SHP77 (cell line): Measurements from ENCODE around the gene GRK4.

Experiments used
- DNase-seq, 2 experiments: peaks; one replicate each; lab custom pipeline; 2025; lab: John Stamatoyannopoulos, UW

The GRK4 gene

GRCh38 chr4:3013839-3014350 is 50.5 kb downstream of the GRK4 start:
- DNase-seq, result no peak

GRCh38 chr4:3016961-3017360 is 53.6 kb downstream of the GRK4 start:
- no peak for DNase-seq

DNA sequence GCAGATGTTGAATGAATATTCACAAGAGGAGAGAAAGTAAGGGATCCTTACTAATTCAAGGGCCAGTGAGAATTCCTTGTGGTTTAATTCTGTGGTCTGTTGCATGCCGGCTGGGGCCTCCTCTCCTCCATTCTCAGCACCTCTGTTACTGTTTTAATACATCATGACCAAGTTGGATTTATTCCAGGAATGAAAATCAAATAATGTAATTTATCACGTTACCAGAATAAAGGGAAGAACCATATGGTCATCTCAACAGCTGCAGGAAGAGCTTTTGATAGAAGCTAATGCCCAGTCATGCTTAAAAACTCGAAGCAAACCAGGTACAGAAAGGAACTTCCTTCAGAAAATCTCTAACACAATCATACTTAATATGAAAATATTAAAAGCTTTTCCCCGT is 54.1 kb downstream of the GRK4 start:
- no peak for DNase-seq

DNA sequence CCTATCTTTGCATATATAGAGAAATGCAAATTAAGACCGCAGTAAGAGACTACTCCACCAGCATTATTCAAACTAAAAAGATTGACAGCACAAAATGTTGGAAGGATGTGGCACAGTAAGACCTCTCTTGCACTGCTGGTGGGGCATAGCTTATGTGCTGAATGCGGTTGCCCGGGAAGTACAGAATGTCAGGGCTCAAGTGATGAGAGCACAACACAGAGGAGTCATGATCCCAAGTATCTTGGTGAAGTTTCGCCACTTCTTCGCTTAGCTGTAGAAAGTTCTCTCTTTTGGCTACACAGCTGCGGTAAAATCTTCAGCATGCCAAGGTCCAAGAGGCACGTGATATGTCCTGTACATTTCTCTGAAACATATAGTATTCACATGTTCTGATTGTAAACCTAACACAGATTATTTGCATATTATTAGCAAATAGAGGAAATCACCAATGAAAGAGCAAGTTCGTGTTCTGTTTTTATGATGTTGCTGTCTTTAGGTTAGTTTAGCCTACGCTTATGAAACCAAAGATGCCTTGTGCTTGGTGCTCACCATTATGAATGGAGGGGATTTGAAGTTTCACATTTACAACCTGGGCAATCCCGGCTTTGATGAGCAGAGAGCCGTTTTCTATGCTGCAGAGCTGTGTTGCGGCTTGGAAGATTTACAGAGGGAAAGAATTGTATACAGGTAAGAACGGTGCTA is 55.9 kb downstream of the GRK4 start:
- DNase-seq, result no peak

- no peak for DNase-seq
Observed at GRCh38 chr4:3021127-3021526, 57.8 kb downstream of the GRK4 start.

DNA sequence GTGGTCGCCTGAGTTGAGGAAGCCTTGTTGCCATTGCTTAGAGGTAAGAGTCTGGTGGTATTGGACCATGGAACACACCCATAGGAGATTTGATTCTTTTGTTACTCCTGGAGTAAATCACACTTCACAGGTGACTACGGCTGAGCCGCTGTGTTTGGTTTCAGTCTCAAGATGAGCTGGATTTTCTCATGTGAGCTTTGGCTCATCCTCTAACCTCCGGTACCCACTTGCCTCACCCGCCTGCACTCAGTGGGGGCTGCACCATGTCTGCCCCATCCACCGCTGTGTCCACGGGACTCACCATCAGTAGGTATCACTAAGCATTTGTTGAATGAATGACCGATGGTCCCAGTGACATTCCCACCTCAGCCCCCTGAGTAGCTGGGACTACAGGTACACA is 58.3 kb downstream of the GRK4 start:
- no peak for DNase-seq

DNA sequence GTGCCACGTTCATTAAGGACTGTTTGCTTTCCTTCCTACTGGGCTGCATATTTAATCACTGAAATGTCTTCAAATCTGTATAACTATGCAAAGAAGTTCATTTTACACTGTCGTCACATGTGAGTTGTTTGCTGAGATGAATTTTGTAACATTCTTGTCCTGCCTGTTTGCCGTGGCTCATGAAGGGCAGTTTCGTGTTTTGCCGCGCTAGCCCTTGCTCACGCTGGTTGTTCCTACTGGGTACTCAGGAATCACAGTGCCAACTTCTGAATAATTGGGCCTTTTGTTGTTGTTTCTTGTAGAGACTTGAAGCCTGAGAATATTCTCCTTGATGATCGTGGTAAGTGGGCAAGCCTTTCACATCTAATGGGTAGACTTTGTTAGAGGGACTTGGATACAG is 58.7 kb downstream of the GRK4 start:
- DNase-seq, result no peak

- DNase-seq, result no peak
Observed at GRCh38 chr4:3022651-3023050, 59.3 kb downstream of the GRK4 start.

DNA sequence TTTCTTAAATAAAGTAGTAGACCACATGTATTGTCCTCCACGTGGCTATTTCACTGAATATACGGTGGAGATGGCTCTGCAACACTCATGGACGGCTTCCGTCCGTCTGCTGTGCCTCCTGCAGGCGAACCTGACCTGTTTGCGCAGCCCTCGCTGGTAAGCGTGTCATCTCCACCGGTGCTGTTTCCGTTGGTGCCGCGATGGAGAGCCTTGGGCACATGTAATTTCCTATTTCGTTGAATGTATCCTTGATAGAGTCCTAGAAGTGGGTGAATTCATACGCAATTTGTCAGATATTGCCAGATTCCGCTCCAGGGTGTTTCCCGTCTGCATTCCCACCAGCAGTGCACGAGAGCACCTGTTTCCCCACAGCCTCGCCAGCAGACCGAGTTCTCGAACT is 62.5 kb downstream of the GRK4 start:
- DNase-seq, result no peak

- no peak for DNase-seq
Observed at GRCh38 chr4:3026540-3026939, 63.2 kb downstream of the GRK4 start.

GRCh38 chr4:3029464-3029863 is 66.1 kb downstream of the GRK4 start:
- no peak for DNase-seq

DNA sequence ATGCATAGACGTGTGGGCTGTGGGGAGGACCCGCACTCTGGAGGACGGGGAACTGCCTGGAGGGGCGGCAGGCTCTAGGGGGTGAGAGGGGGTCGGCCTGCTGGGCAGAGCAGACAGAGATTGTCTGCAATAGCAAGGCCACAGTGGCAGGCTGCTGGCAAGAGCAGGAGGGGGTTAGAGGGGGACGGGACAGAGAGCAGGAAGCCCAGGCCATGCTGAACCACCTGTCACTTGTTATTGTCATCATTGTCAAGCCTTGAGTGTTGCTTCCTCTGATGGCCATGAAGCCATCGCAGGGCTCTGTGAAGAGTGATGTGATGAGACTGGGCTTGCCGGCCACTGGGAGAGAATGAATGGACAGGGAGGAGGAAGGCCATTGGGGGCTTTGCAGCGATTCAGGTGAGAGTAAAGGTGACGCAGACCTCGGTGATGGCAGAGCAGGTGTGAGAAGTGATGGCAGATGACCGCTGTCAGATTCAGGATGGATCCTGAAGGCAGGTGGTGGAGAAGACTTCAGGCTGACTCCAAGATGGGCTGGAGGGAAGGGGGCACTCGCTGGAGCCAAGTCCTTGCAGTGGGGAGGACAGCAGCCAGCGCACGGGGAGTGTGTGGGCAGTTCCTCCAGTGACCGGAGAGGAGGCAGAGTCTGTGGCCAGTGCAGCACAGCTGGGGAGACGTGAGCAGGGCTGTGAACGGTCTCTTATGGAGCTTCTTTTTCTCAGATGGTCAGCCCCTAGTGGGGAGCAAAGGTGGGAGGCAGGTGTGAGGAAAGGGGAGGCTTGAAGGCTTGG is 67.4 kb downstream of the GRK4 start:
- no peak for DNase-seq

DNA sequence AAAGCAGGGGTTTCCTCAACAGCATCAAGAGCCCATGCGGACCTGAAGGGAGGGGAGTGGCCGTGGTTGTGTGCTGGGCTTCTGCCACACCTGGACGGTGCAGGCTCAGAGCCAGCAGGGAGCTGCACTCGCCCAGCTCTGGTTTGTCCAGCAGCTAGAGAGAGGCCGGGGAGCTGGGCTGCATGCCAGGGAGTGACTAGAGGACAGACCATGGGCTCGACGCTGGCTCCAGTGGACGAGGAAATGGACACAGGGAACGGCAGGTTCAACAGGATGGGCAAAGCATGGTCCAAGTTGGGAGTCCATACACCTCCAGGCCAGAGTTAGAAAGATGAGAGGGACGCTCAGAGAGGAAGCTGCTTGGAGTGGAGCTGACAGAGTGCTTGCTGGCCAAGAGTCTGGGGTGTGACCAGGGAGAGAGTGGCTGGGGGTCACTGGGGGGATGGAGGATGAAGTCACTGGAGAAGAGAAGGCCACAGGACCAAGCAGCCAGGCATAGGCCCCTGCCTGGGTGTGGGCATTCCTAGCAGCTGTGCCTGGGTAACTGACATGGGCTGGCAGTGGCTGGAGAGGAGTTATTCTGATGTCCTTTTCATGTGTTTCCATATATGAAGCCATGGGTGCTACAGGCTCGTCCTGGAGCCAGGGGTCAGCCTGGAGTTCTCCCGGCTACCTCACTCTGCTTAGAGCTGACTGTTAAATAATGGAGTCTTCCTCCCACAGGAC is 68.1 kb downstream of the GRK4 start:
- peak in 1 of 2 experiments; percentile 46 for DNase-seq

DNA sequence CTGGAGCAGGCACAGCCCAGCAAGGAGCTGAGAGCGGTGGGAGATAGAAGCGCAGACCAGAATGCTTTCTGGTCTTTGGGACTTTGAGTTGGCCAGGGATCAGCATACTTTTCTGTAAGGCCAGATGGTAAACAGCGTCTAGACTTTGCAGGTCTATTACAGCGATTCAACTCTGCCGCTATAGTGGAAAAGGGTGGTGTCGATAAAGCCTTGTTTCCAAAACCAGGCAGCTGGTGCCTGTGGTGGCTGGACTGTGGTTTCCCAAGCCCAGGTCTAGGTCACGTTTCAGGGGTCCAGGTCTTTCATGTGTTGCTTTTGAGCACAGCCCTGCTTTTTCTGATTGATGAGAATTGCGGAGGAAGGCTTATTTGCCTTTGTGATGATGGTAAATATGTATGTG is 70.9 kb downstream of the GRK4 start:
- no peak for DNase-seq

DNA sequence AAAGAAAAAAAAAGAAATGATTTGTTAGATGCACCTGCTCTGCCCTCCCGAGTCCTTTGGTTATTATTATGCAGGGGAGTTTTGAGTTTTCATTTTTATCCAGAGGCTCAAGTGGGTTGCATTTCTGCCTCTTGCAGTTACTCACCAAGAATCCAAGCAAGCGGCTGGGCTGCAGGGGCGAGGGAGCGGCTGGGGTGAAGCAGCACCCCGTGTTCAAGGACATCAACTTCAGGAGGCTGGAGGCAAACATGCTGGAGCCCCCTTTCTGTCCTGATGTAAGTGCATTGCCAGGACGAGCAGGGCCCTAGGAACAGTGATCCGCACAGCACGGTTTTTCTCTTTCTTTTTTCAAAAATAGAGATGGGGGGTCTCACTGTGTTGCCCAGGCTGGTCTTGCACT is 71.9 kb downstream of the GRK4 start:
- DNase-seq, result no peak

DNA sequence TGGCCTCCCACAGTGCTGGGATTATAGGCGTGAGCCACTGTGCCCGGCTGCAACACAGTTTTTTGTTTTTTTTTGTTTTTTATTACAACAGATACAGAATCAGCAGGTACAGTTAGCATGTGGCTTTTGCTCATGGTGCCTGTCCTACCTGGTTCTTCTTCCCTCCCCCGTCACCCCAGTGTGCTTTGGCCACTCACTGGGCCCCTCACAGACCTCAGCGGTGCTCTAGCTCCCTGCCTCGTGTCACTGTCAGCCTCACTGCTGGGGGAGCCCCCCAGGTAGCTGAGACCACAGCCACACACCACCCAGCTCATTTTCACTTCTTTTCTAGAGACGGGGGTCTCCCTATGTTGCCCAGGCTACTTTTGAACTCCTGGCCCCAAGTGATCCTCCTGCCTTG is 72.3 kb downstream of the GRK4 start:
- DNase-seq, result no peak

GRCh38 chr4:3036131-3036952 is 73.0 kb downstream of the GRK4 start:
- no peak for DNase-seq

- peak in 1 of 2 experiments; percentile 11 for DNase-seq
Observed at GRCh38 chr4:3037957-3038461, 74.6 kb downstream of the GRK4 start.

DNA sequence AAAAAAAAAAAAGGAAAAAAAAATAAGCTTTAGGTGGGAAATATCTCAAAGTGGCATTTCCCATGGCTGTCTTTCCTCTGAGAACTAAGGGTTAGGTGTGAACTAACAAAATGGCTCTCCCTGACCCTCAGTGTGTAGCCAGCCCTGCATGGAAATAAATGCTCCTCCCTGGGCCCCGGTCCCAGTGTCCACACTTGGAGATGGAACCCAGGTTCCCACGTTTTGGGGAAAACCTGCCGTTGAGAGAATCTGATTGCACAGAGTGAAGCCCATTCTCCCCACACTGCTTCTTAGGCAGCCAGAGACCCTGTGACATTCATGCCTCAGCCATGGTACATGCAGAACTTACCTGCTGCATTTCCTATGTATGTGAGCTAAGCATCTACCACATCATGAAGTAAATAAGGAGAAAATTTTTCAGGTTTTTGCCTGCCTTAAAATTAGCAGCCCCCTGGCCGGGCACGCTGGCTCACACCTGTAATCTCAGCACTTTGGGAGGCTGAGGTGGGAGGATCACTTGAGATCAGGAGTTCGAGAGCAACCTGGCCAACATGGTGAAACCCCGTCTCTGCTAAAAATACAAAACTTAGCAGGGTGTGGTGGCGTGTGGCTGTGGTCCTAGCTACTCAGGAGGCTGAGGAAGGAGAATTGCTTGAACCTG is 76.5 kb downstream of the GRK4 start:
- DNase-seq, result no peak

DNA sequence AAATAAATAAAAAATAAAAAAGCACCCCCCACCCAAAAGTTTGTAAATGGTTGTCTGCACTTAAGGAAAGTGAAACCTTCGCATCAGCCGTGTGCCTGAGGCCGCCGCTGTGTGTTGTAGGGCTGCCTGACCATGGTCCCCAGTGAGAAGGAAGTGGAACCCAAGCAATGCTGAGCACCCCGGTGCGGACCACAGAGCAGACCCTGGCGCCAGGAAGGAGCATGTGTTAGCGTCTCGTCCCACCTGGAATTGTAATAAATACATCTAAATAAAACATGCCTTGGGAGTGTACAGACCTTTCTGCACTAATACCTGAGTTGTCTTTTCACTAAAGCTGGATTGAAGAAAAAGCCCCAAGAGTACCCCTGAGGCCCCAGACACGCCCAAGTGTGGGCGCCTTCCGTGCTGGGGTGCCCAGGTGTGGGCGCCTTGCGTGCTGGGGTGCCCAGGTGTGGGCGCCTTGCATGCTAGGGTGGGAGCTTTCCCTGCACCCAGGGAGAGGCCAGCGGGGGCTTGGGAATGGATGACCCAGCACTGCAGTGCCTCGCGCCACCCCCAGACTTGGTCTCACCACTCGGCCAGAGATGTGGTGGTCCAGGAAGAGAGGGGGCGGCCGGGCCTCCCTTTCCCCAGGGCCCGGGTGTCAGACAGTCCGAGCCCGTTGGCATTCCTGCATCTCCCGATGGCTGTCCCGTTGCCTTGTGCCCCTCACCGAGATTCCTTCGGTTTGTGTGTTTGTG is 77.3 kb downstream of the GRK4 start:
- no peak for DNase-seq
